OCI-LY7 (cell line): ENCODE measurements around the gene SMC4. TPM values are rescaled to one million over a fixed set of nuclear protein-coding genes. Genes with fewer than 3 reads are reported as not detected.
A peak's percentile ranks its signal among the peaks of the same experiment; 100 is the strongest.

Experiments
- BruUV-seq: library from RNA; stranded (reverse); fragments of 400-500 nt; replicated peaks from 2 replicates; lab custom pipeline; 2021; lab: Mats Ljungman, UMichigan
- CTCF ChIA-PET: fragments of 300-600 bp; sonication (Branson Sonifier 250); formaldehyde crosslinking; loops from one replicate; lab custom pipeline; 2022; ENCODE audit warnings: antibody characterized with exemption; ENCODE audit not compliant: unreplicated experiment; lab: Charles Lee
- POLR2A ChIA-PET: fragments of 300-600 bp; sonication (Branson Sonifier 250); formaldehyde crosslinking; loops from one replicate; lab custom pipeline; 2022; ENCODE audit warnings: antibody characterized with exemption; lab: Charles Lee
- DNase-seq: peaks from one replicate; pipeline ENCODE4 v3.0.0-alpha.2; 2015; ENCODE audit warnings: low spot score
- H2AFZ ChIP-seq: fragments of 200-600 bp; sonication (generic), shearing (Covaris generic); 2 replicates; pipeline ENCODE4 v1.6.1; 2014; ENCODE audit warnings: mild to moderate bottlenecking, antibody characterized with exemption, low read length, moderate library complexity
- H3K27ac ChIP-seq: fragments of 200-600 bp; sonication (generic); 2 replicates; pipeline ENCODE4 v1.5.1; 2014; ENCODE audit warnings: mixed run types, low read depth, mild to moderate bottlenecking, moderate library complexity, low read length, inconsistent platforms; ENCODE audit not compliant: poor library complexity, severe bottlenecking
- H3K36me3 ChIP-seq: fragments of 200-600 bp; sonication (generic); 2 replicates; pipeline ENCODE4 v1.6.1; 2014; ENCODE audit warnings: mild to moderate bottlenecking, antibody characterized with exemption, low read length, moderate library complexity, mixed read lengths; ENCODE audit not compliant: insufficient read depth
- H3K4me1 ChIP-seq: fragments of 200-600 bp; sonication (generic); 2 replicates; pipeline ENCODE4 v1.5.1; 2014; ENCODE audit warnings: mild to moderate bottlenecking, low read length; ENCODE audit not compliant: insufficient read depth, poor library complexity, severe bottlenecking
- H3K4me2 ChIP-seq: fragments of 200-600 bp; sonication (generic); 2 replicates; pipeline ENCODE4 v1.6.1; 2014; ENCODE audit warnings: mild to moderate bottlenecking, low read length
- H3K4me3 ChIP-seq: fragments of 200-600 bp; sonication (generic); 2 replicates; pipeline ENCODE4 v1.5.1; 2014; ENCODE audit warnings: mild to moderate bottlenecking, low read depth, low read length; ENCODE audit not compliant: poor library complexity, severe bottlenecking
- H3K79me2 ChIP-seq: fragments of 200-600 bp; sonication (generic); 2 replicates; pipeline ENCODE4 v1.6.1; 2016; ENCODE audit warnings: low read depth, mild to moderate bottlenecking, low read length, moderate library complexity, mixed read lengths; ENCODE audit not compliant: insufficient read depth
- H3K9me2 ChIP-seq: fragments of 200-600 bp; sonication (generic); 2 replicates; pipeline ENCODE4 v1.6.1; 2016; ENCODE audit warnings: mild to moderate bottlenecking, low read length, mixed read lengths; ENCODE audit not compliant: insufficient read depth
- H3K9me3 ChIP-seq: fragments of 200-600 bp; sonication (generic); 2 replicates; pipeline ENCODE4 v1.6.1; 2014; ENCODE audit warnings: mild to moderate bottlenecking, mixed run types, low read length, mixed read lengths
- H4K20me1 ChIP-seq: fragments of 200-600 bp; sonication (generic); 2 replicates; pipeline ENCODE4 v1.6.1; 2014; ENCODE audit warnings: mild to moderate bottlenecking, antibody characterized with exemption, low read length, moderate library complexity, mixed read lengths; ENCODE audit not compliant: insufficient read depth
- EZH2phosphoT487 ChIP-seq: fragments of 200-600 bp; sonication (generic); IDR thresholded peaks from 2 replicates; pipeline ENCODE4 v1.6.1; 2018; ENCODE audit warnings: low read depth, borderline replicate concordance, mild to moderate bottlenecking, mixed run types, antibody characterized with exemption, low read length, moderate library complexity, mixed read lengths
- intact Hi-C: fragments of 100-400 bp; cut with micrococcal nuclease; formaldehyde crosslinking; loops from one replicate; pipeline ENCODE4 v1.10.0; 2022; ENCODE audit not compliant: unreplicated experiment
- total RNA-seq, 2 experiments: library from RNA; depleted of rRNA in 1 of 2; stranded (reverse); fragments of >200 nt in 1 of 2; shearing (Covaris generic) in 1 of 2; gene quantifications; 2 replicates each; pipeline ENCODE4 v1.2.3, GENCODE V29; 2014 to 2022
- TF ChIP-seq, protein P1 (sequence below): fragments of 200-600 bp; sonication (generic); conservative IDR thresholded peaks from 2 replicates; pipeline ENCODE4 v1.5.1; 2014; ENCODE audit warnings: mild to moderate bottlenecking, antibody characterized with exemption, low read length, moderate library complexity, mixed read lengths

The SMC4 gene
- total RNA-seq, 2 experiments from 2014 or later: 316 to 352 TPM

DNA sequence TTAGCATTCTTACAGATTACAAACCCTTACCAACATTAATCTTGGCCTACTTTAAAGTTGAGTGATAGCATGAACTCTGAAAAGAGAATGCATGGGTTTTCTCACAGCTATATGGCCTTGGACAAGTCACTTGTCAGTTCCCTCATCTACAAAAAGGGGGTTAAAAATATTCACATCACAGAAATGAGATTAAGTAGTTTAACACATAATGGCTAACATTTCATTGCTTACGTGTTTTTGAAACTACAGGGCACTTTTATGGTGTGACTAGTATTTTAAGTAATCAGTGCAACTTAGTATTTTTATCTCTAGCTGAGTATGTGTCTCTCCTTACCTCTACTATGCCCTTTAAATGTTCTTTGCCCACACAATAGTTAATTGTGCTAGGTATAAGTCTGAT is 36.3 kb downstream of the SMC4 start:
- TF ChIP-seq, protein P1, sequence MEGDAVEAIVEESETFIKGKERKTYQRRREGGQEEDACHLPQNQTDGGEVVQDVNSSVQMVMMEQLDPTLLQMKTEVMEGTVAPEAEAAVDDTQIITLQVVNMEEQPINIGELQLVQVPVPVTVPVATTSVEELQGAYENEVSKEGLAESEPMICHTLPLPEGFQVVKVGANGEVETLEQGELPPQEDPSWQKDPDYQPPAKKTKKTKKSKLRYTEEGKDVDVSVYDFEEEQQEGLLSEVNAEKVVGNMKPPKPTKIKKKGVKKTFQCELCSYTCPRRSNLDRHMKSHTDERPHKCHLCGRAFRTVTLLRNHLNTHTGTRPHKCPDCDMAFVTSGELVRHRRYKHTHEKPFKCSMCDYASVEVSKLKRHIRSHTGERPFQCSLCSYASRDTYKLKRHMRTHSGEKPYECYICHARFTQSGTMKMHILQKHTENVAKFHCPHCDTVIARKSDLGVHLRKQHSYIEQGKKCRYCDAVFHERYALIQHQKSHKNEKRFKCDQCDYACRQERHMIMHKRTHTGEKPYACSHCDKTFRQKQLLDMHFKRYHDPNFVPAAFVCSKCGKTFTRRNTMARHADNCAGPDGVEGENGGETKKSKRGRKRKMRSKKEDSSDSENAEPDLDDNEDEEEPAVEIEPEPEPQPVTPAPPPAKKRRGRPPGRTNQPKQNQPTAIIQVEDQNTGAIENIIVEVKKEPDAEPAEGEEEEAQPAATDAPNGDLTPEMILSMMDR: no peak

GRCh38 chr3:160437083-160437455 is 37.6 kb downstream of the SMC4 start:
- intact Hi-C loops: no loop called here
- H3K9me2 ChIP-seq: no peaks in the 10 kb centered on the region
- peaks cover 13% of the 10 kb centered on the region for H3K4me1 ChIP-seq
- H2AFZ ChIP-seq: no peak overlapping the region
- no peak overlapping the region for H3K4me3 ChIP-seq
- no peak overlapping the region for H3K4me2 ChIP-seq
- peaks cover 98% of the 10 kb centered on the region for H3K36me3 ChIP-seq
- BruUV-seq: no TSS peak
- H3K79me2 ChIP-seq: peaks cover 98% of the 10 kb centered on the region
- H3K9me3 ChIP-seq: peaks cover 5% of the 10 kb centered on the region; the same call in 1 of the 2 replicates
- TF ChIP-seq EZH2phosphoT487: no peak
- TF ChIP-seq, protein P1: no peak
- ChIA-PET CTCF (no interaction called here), POLR2A (interaction anchor here (0.6 to 3.5 kb wide), 3 partner anchors 9 to 17 kb away, joined by 3 to 22 read pairs (median 8); no protein-coding TSS in a partner anchor)
- peaks cover 26% of the 10 kb centered on the region; the same call in 1 of the 2 replicates for H4K20me1 ChIP-seq
- no peak for DNase-seq
- no peak overlapping the region for H3K27ac ChIP-seq

More for the DNA sequence above, 36.3 kb downstream of the SMC4 start:
- H3K4me2 ChIP-seq: 0 out of 2 replicates have a peak overlapping the region, but pooled peaks have one; percentile 17
- peaks cover 13% of the 10 kb centered on the region for H3K4me1 ChIP-seq
- peaks cover 97% of the 10 kb centered on the region for H3K79me2 ChIP-seq
- H3K4me3 ChIP-seq: no peak overlapping the region
- BruUV-seq: no TSS peak
- peak overlapping the region; percentile 8 for H3K27ac ChIP-seq
- peaks cover 98% of the 10 kb centered on the region for H3K36me3 ChIP-seq
- intact Hi-C loops: no loop called here
- no peak for DNase-seq
- no peaks in the 10 kb centered on the region for H3K9me2 ChIP-seq
- peaks cover 5% of the 10 kb centered on the region; the same call in 1 of the 2 replicates for H3K9me3 ChIP-seq
- POLR2A ChIA-PET: interaction anchor here (0.7 to 3.5 kb wide), 8 partner anchors 9 to 36 kb away, joined by 3 to 22 read pairs (median 7); partner anchors contain the start of gene TRIM59
- CTCF ChIA-PET: no interaction called here
- H2AFZ ChIP-seq: no peak overlapping the region
- peaks cover 27% of the 10 kb centered on the region; the same call in 1 of the 2 replicates for H4K20me1 ChIP-seq

GRCh38 chr3:160440687-160441086 is 41.2 kb downstream of the SMC4 start:
- no peak overlapping the region for H3K4me3 ChIP-seq
- TF ChIP-seq, protein P1: no peak
- no peak for TF ChIP-seq EZH2phosphoT487
- BruUV-seq: no TSS peak
- H3K9me2 ChIP-seq: no peaks in the 10 kb centered on the region
- ChIA-PET CTCF (no interaction called here), POLR2A (no interaction called here)
- peaks cover 21% of the 10 kb centered on the region; the same call in 1 of the 2 replicates for H3K9me3 ChIP-seq
- no peaks in the 10 kb centered on the region for H4K20me1 ChIP-seq
- no peak for DNase-seq
- H3K36me3 ChIP-seq: peaks cover 97% of the 10 kb centered on the region
- peaks cover 98% of the 10 kb centered on the region for H3K79me2 ChIP-seq
- H3K4me2 ChIP-seq: no peak overlapping the region
- H2AFZ ChIP-seq: no peak overlapping the region
- H3K4me1 ChIP-seq: peaks cover 15% of the 10 kb centered on the region
- intact Hi-C loops: loop anchor here (10.0 kb wide), 1 partner anchor 784 kb away; the partner anchor contains the start of gene NMD3
- no peak overlapping the region for H3K27ac ChIP-seq
